Fibroblast of lung (primary cell): Measurements from ENCODE around the gene TEX52. TPM values are rescaled to one million over a fixed set of nuclear protein-coding genes. Genes with fewer than 3 reads are reported as not detected.
"Not testable (repeated sequence)": the region's sequence is repeated elsewhere in the genome, so short reads cannot be mapped to it uniquely, and the experiment has no call there.

ENCODE experiments used
- DNase-seq, 2 donors: peaks; one replicate each; pipeline versions ENCODE4 v3.0.0 to v3.0.0-alpha.2; 2010; ENCODE audit warnings: low read depth in 2 of 2
- H2AFZ ChIP-seq: 2 replicates; pipeline ENCODE4 v1.5.1; 2012; ENCODE audit warnings: low read length, control low read depth, inconsistent platforms
- H3K27ac ChIP-seq: 2 replicates; pipeline ENCODE4 v1.5.1; 2011; ENCODE audit warnings: low read length, control low read depth; ENCODE audit not compliant: insufficient read depth
- H3K27me3 ChIP-seq: 2 replicates; pipeline ENCODE4 v1.5.1; 2011; ENCODE audit warnings: mild to moderate bottlenecking, low read length; ENCODE audit not compliant: control insufficient read depth, insufficient read depth
- H3K36me3 ChIP-seq: 2 replicates; pipeline ENCODE4 v1.5.1; 2011; ENCODE audit warnings: low read length; ENCODE audit not compliant: control insufficient read depth, insufficient read depth
- H3K4me1 ChIP-seq: 2 replicates; pipeline ENCODE4 v1.5.1; 2011; ENCODE audit warnings: low read length; ENCODE audit not compliant: control insufficient read depth, insufficient read depth; ENCODE audit errors: extremely low read depth
- H3K4me2 ChIP-seq: 2 replicates; pipeline ENCODE4 v1.5.1; 2011; ENCODE audit warnings: low read length, control low read depth; ENCODE audit not compliant: insufficient read depth; ENCODE audit errors: extremely low read depth
- H3K4me3 ChIP-seq, 4 experiments: fragments of 200-600 bp in 1 of 4; sonication (generic) in 1 of 4; replicated peaks in 1 of 4; 2 replicates each; pipeline ENCODE4 v1.5.1; 2011 to 2016; ENCODE audit warnings: low read length in 4 of 4, low read depth in 3 of 4, mild to moderate bottlenecking in 3 of 4, control low read depth in 2 of 4, inconsistent platforms in 1 of 4, mixed read lengths in 1 of 4; ENCODE audit not compliant: insufficient read depth in 1 of 4; ENCODE audit errors: control extremely low read depth in 1 of 4
- H3K79me2 ChIP-seq: 2 replicates; pipeline ENCODE4 v1.5.1; 2012; ENCODE audit warnings: mild to moderate bottlenecking, low read length, inconsistent platforms; ENCODE audit not compliant: control insufficient read depth, insufficient read depth
- H3K9ac ChIP-seq: 2 replicates; pipeline ENCODE4 v1.5.1; 2011; ENCODE audit warnings: mild to moderate bottlenecking, low read length, control low read depth; ENCODE audit not compliant: insufficient read depth
- H3K9me3 ChIP-seq: 2 replicates; pipeline ENCODE4 v1.5.1; 2012; ENCODE audit warnings: low read depth, low read length; ENCODE audit not compliant: control insufficient read depth, insufficient read depth
- H4K20me1 ChIP-seq: 2 replicates; pipeline ENCODE4 v1.5.1; 2011; ENCODE audit warnings: low read length; ENCODE audit not compliant: control insufficient read depth, insufficient read depth; ENCODE audit errors: extremely low read depth
- EZH2 ChIP-seq: IDR thresholded peaks from 2 replicates; pipeline ENCODE4 v1.5.1; 2012; ENCODE audit warnings: low read length, control low read depth, mild to moderate bottlenecking; ENCODE audit errors: missing control alignments
- polyA plus RNA-seq, 2 donors: library from polyadenylated mRNA; depleted of rRNA in 1 of 2; stranded (reverse) in 1 of 2; unstranded in 1 of 2; fragments of >200 nt; gene quantifications; 2 replicates each; pipeline ENCODE4 v1.2.1, GENCODE V29; 2011 to 2012; ENCODE audit warnings: missing spikeins in 1 of 2
- total RNA-seq: library from RNA; depleted of rRNA; stranded (reverse); fragments of >200 nt; gene quantifications from 2 replicates; pipeline ENCODE4 v1.2.1, GENCODE V29; 2014
- TF ChIP-seq, protein P1 (sequence below), 2 donors: IDR thresholded peaks in 1 of 2; conservative IDR thresholded peaks in 1 of 2; 1 replicate in 1 of 2; 2 replicates in 1 of 2; pipeline ENCODE4 v1.5.1; 2011 to 2012; ENCODE audit warnings: low read length in 2 of 2, control low read depth in 1 of 2, inconsistent platforms in 1 of 2, low read depth in 1 of 2, mild to moderate bottlenecking in 1 of 2

Gene TEX52
- total and polyA plus RNA-seq, 2 donors (not counting 1 experiment from before 2014, with no cell fraction given): not detected

- DNase-seq: peak; percentile 26 to 29
- TF ChIP-seq EZH2: no peak
- TF ChIP-seq, protein P1, sequence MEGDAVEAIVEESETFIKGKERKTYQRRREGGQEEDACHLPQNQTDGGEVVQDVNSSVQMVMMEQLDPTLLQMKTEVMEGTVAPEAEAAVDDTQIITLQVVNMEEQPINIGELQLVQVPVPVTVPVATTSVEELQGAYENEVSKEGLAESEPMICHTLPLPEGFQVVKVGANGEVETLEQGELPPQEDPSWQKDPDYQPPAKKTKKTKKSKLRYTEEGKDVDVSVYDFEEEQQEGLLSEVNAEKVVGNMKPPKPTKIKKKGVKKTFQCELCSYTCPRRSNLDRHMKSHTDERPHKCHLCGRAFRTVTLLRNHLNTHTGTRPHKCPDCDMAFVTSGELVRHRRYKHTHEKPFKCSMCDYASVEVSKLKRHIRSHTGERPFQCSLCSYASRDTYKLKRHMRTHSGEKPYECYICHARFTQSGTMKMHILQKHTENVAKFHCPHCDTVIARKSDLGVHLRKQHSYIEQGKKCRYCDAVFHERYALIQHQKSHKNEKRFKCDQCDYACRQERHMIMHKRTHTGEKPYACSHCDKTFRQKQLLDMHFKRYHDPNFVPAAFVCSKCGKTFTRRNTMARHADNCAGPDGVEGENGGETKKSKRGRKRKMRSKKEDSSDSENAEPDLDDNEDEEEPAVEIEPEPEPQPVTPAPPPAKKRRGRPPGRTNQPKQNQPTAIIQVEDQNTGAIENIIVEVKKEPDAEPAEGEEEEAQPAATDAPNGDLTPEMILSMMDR (conservative IDR thresholded peaks at IDR 0.05 in 1 of 2, IDR thresholded peaks at IDR 0.05 in 1 of 2; ENCODE audit: low read depth in 1 of 2, low read length in 2 of 2): no peak
- H4K20me1 ChIP-seq: no peaks in the 10 kb centered on the region
- H3K27ac ChIP-seq: peak overlapping the region; percentile 98
- H3K9me3 ChIP-seq: no peaks in the 10 kb centered on the region
- peak overlapping the region; percentile 92 for H2AFZ ChIP-seq
- peak overlapping the region; percentile 64 to 92 (median 78) for H3K4me3 ChIP-seq
- H3K79me2 ChIP-seq: peaks cover 60% of the 10 kb centered on the region
- peak overlapping the region; percentile 99 for H3K4me2 ChIP-seq
- H3K4me1 ChIP-seq: peaks cover 6% of the 10 kb centered on the region
- peak overlapping the region; percentile 84 for H3K9ac ChIP-seq
- no peaks in the 10 kb centered on the region for H3K27me3 ChIP-seq
- peaks cover 2% of the 10 kb centered on the region for H3K36me3 ChIP-seq
Measured at GRCh38 chr12:2876431-2877046, 19.7 kb upstream of the TEX52 start.

DNA sequence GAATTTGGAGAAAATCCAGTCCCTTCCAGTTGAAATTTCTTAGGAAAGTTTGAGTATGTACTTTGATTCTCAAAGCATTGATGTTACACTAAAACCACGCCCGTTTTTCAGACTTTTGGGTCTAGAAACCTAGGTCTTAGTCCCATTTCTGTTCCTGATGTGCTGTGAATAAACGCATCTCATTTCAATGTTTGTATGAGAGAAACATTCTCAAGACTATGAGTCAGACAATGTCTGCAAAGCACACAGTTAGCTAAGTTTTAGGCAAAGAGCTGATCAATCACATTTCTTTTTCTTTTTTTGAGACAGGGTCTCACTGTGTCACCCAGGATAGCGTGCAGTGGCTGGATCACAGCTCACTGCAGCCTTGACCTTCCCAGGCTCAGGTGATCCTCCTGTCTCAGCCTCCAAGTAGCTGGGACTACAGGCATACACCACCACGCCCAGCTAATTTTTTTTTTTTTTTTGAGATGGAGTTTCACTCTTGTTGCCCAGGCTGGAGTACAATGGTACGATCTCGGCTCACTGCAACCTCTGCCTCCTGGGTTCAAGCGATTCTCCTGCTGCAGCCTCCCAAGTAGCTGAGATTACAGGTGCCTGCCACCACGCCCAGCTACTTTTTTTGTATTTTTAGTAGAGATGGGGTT, 12.3 kb upstream of the TEX52 start:
- H3K79me2 ChIP-seq, H3K9ac ChIP-seq, H3K4me3 ChIP-seq, H2AFZ ChIP-seq, H3K27me3 ChIP-seq, H3K27ac ChIP-seq, H4K20me1 ChIP-seq, H3K9me3 ChIP-seq, H3K4me1 ChIP-seq, H3K4me2 ChIP-seq: not testable (repeated sequence)
- peaks cover 12% of the 10 kb centered on the region for H3K36me3 ChIP-seq
- peak; percentile 57 to 65 for DNase-seq

GRCh38 chr12:2864198-2864597, 7.4 kb upstream of the TEX52 start:
- no peak overlapping the region for H3K27ac ChIP-seq
- TF ChIP-seq EZH2: no peak
- TF ChIP-seq, protein P1 (conservative IDR thresholded peaks at IDR 0.05 in 1 of 2, IDR thresholded peaks at IDR 0.05 in 1 of 2; ENCODE audit: low read depth in 1 of 2, low read length in 2 of 2): no peak

DNA sequence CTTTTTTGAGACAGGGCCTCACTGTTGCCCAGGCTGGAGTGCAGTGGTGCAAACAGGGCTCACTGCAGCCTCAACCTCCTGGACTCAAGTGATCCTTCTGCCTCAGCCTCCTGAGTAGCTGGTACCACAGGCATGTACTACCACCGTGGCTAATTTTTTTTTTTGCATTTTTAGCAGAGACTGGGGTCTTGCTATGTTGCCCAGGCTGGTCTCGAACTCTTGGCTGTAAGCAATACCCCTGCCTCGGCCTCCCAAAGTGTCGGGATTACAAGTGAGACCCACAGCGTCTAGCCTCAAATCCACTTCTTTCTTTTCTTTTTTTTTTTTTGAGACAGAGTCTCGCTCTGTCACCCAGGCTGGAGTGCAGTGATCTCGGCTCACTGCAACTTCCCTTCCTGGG, 6.6 kb upstream of the TEX52 start:
- H3K4me1 ChIP-seq, H3K4me2 ChIP-seq, H3K9me3 ChIP-seq, H4K20me1 ChIP-seq, H2AFZ ChIP-seq, H3K79me2 ChIP-seq, H3K9ac ChIP-seq, DNase-seq, H3K4me3 ChIP-seq, H3K36me3 ChIP-seq, H3K27me3 ChIP-seq, H3K27ac ChIP-seq: not testable (repeated sequence)

More at GRCh38 chr12:2864198-2864597, 7.4 kb upstream of the TEX52 start:
- peaks cover 9% of the 10 kb centered on the region for H3K36me3 ChIP-seq
- H3K27me3 ChIP-seq: no peaks in the 10 kb centered on the region
- peaks cover 3% of the 10 kb centered on the region for H3K4me1 ChIP-seq
- H4K20me1 ChIP-seq: no peaks in the 10 kb centered on the region
- H3K9ac ChIP-seq: no peak overlapping the region
- no peak for DNase-seq
- no peak overlapping the region for H3K4me3 ChIP-seq
- no peaks in the 10 kb centered on the region for H3K9me3 ChIP-seq
- no peak overlapping the region for H3K4me2 ChIP-seq
- H2AFZ ChIP-seq: no peak overlapping the region
- H3K79me2 ChIP-seq: no peaks in the 10 kb centered on the region
